ENCODE results near the gene UROS.

DNA sequence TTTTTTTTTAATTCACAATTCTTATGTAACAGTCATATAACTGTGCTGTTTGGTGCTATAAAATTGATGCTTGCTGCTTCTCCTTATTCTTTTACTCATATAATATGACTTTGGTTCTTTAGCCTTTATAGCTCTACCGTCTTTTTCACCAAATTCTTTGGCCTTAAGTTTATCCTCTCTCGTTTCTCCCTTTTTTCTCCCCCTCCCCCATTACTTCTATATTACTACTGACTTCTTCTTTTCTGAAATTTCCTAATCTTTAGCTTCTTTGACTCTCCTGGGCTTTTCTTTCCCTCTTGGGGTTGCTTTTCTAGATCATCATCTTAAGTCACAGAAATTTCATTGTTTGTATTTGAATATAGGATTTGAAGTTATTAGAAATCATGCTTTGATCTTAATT lies 4.1 kb upstream of the UROS start:
- no peak for TF ChIP-seq SP1 (IDR thresholded peaks at IDR 0.05)
- TF ChIP-seq NFRKB (IDR thresholded peaks at IDR 0.05) = no peak
- TF ChIP-seq BHLHE40 (IDR thresholded peaks at IDR 0.05; ENCODE audit: borderline replicate concordance) = no peak
- TF ChIP-seq ELF4 (IDR thresholded peaks at IDR 0.05) = no peak
- no peak for TF ChIP-seq HDGF (IDR thresholded peaks at IDR 0.05; ENCODE audit: borderline replicate concordance)
- TF ChIP-seq L3MBTL2 (conservative IDR thresholded peaks at IDR 0.05) = no peak
